H1 (cell line): ENCODE data around the gene ARHGAP21. TPM values are rescaled to one million over a fixed set of nuclear protein-coding genes. Genes with fewer than 3 reads are reported as not detected.
A peak's percentile ranks its signal among the peaks of the same experiment; 100 is the strongest.

Source experiments
- CTCF ChIA-PET: fragments of 300-600 bp; sonication (Branson Sonifier 250); formaldehyde crosslinking; loops from one replicate; lab custom pipeline; 2021; ENCODE audit not compliant: partially characterized antibody; lab: Charles Lee
- POLR2A ChIA-PET: fragments of 300-600 bp; sonication (Branson Sonifier 250); formaldehyde crosslinking; loops from one replicate; lab custom pipeline; 2021; ENCODE audit warnings: inconsistent platforms; ENCODE audit not compliant: partially characterized antibody; lab: Charles Lee
- DNase-seq, 2 experiments: peaks; one replicate each; pipeline versions ENCODE4 v3.0.0 to v3.0.0-alpha.2; 2010 to 2022; ENCODE audit warnings: low spot score in 2 of 2, low read depth in 1 of 2, mixed read lengths in 1 of 2
- FAIRE-seq: peaks from 2 replicates; lab custom pipeline; 2011; peaks lifted over from hg19 to GRCh38; lab: Jason Lieb, UNC
- H2AFZ ChIP-seq: 2 replicates; pipeline ENCODE4 v1.8.1; 2012; ENCODE audit warnings: low read length, inconsistent platforms
- H2AK5ac ChIP-seq: 2 replicates; pipeline ENCODE4 v1.6.1; 2013; ENCODE audit warnings: low read depth, low read length
- H2BK120ac ChIP-seq: replicated peaks from 2 replicates; pipeline ENCODE3; 2013; ENCODE audit warnings: low read depth, low read length, inconsistent platforms
- H2BK12ac ChIP-seq: 2 replicates; pipeline ENCODE4 v1.6.1; 2013; ENCODE audit warnings: low read depth, low read length
- H2BK15ac ChIP-seq: 2 replicates; pipeline ENCODE4 v1.6.1; 2013; ENCODE audit warnings: low read length
- H2BK20ac ChIP-seq: 2 replicates; pipeline ENCODE4 v1.6.1; 2013; ENCODE audit warnings: low read length
- H2BK5ac ChIP-seq: 2 replicates; pipeline ENCODE4 v1.6.1; 2013; ENCODE audit warnings: low read depth, low read length
- H3K14ac ChIP-seq: 2 replicates; pipeline ENCODE4 v1.6.1; 2013; ENCODE audit warnings: inconsistent platforms; ENCODE audit not compliant: insufficient read length
- H3K18ac ChIP-seq: 2 replicates; pipeline ENCODE4 v1.6.1; 2013; ENCODE audit warnings: low read length; ENCODE audit errors: extremely low read depth
- H3K23ac ChIP-seq: 2 replicates; pipeline ENCODE4 v1.6.1; 2013; ENCODE audit warnings: inconsistent platforms; ENCODE audit not compliant: insufficient read length
- H3K23me2 ChIP-seq: 2 replicates; pipeline ENCODE4 v1.6.1; 2013; ENCODE audit warnings: low read depth, low read length
- H3K27ac ChIP-seq: 2 replicates; pipeline ENCODE4 v1.6.1; 2011; ENCODE audit warnings: low read depth, low read length, inconsistent platforms
- H3K27me3 ChIP-seq, 4 experiments: replicated peaks in 1 of 4; 1 replicate in 1 of 4; 2 replicates in 3 of 4; pipeline versions ENCODE4 v1.6.1 to v1.8.1; 2011 to 2013; ENCODE audit warnings: low read length in 3 of 4, mild to moderate bottlenecking in 3 of 4, inconsistent platforms in 2 of 4, mixed read lengths in 2 of 4, moderate library complexity in 1 of 4; ENCODE audit not compliant: control insufficient read depth in 3 of 4, insufficient read depth in 3 of 4; ENCODE audit errors: extremely low read depth in 1 of 4
- H3K36me3 ChIP-seq, 4 experiments: 2 replicates each; pipeline versions ENCODE4 v1.6.1 to v1.8.1; 2011 to 2013; ENCODE audit warnings: mild to moderate bottlenecking in 4 of 4, low read length in 3 of 4, moderate library complexity in 2 of 4, control low read depth in 1 of 4, inconsistent platforms in 1 of 4; ENCODE audit not compliant: insufficient read depth in 4 of 4, control insufficient read depth in 2 of 4
- H3K4ac ChIP-seq: replicated peaks from 2 replicates; pipeline ENCODE3; 2013; ENCODE audit warnings: low read length, low read depth, mixed read lengths, inconsistent platforms; ENCODE audit not compliant: insufficient read length
- H3K4me1 ChIP-seq, 4 experiments: replicated peaks in 1 of 4; 1 replicate in 1 of 4; 2 replicates in 3 of 4; pipeline versions ENCODE4 v1.6.1 to v1.8.1; 2011 to 2013; ENCODE audit warnings: low read length in 3 of 4, inconsistent platforms in 2 of 4, mixed read lengths in 1 of 4; ENCODE audit not compliant: insufficient read depth in 4 of 4, control insufficient read depth in 3 of 4
- H3K4me2 ChIP-seq, 2 experiments: 2 replicates each; pipeline versions ENCODE4 v1.6.1 to v1.8.1; 2011 to 2013; ENCODE audit warnings: low read depth in 2 of 2, low read length in 2 of 2, control low read depth in 1 of 2, inconsistent platforms in 1 of 2, mild to moderate bottlenecking in 1 of 2; ENCODE audit not compliant: insufficient read depth in 1 of 2
- H3K4me3 ChIP-seq, 4 experiments: fragments of 200-600, 300-600 bp in 1 of 4; sonication (generic), shearing (Covaris generic), sonication (Bioruptor Twin) in 1 of 4; 2 replicates each; pipeline versions ENCODE4 v1.5.1 to v1.8.1; 2011 to 2016; ENCODE audit warnings: low read length in 4 of 4, low read depth in 3 of 4, control low read depth in 2 of 4, inconsistent platforms in 2 of 4, mild to moderate bottlenecking in 2 of 4, mixed read lengths in 1 of 4, moderate library complexity in 1 of 4; ENCODE audit not compliant: insufficient read depth in 2 of 4; ENCODE audit errors: extremely low read depth in 1 of 4
- H3K56ac ChIP-seq: replicated peaks from 2 replicates; pipeline ENCODE3; 2013; ENCODE audit warnings: low read depth, mild to moderate bottlenecking, mixed read lengths, low read length, inconsistent platforms; ENCODE audit not compliant: insufficient read length
- H3K79me1 ChIP-seq: 2 replicates; pipeline ENCODE4 v1.6.1; 2013; ENCODE audit warnings: low read depth, low read length, control low read depth
- H3K79me2 ChIP-seq, 2 experiments: 2 replicates each; pipeline versions ENCODE4 v1.6.1 to v1.8.1; 2012 to 2013; ENCODE audit warnings: low read length in 2 of 2, mild to moderate bottlenecking in 2 of 2, inconsistent platforms in 1 of 2; ENCODE audit not compliant: insufficient read depth in 2 of 2, control insufficient read depth in 1 of 2
- H3K9ac ChIP-seq, 4 experiments: replicated peaks in 1 of 4; 1 replicate in 1 of 4; 2 replicates in 3 of 4; pipeline versions ENCODE4 v1.6.1 to v1.8.1; 2011 to 2013; ENCODE audit warnings: low read depth in 3 of 4, low read length in 3 of 4, control low read depth in 2 of 4, mild to moderate bottlenecking in 2 of 4, moderate library complexity in 2 of 4, inconsistent platforms in 1 of 4; ENCODE audit errors: extremely low read depth in 1 of 4
- H3K9me3 ChIP-seq, 2 experiments: 2 replicates each; pipeline versions ENCODE4 v1.6.1 to v1.8.1; 2012 to 2013; ENCODE audit warnings: mild to moderate bottlenecking in 2 of 2, moderate library complexity in 2 of 2, control low read depth in 1 of 2, inconsistent platforms in 1 of 2, low read depth in 1 of 2, low read length in 1 of 2, mixed read lengths in 1 of 2; ENCODE audit not compliant: insufficient read depth in 2 of 2
- H4K20me1 ChIP-seq, 2 experiments: replicated peaks in 1 of 2; 2 replicates each; pipeline versions ENCODE3 to v1.8.1; 2011 to 2013; ENCODE audit warnings: inconsistent platforms in 2 of 2, low read length in 2 of 2, mild to moderate bottlenecking in 1 of 2; ENCODE audit not compliant: insufficient read depth in 2 of 2, control insufficient read depth in 1 of 2
- H4K5ac ChIP-seq: 2 replicates; pipeline ENCODE4 v1.6.1; 2013; ENCODE audit warnings: low read length, low read depth, mixed read lengths, inconsistent platforms; ENCODE audit not compliant: insufficient read length
- H4K8ac ChIP-seq: 2 replicates; pipeline ENCODE4 v1.8.0; 2013; ENCODE audit warnings: mild to moderate bottlenecking, moderate library complexity, low read length, inconsistent platforms; ENCODE audit not compliant: insufficient read depth; ENCODE audit errors: extremely low read depth
- H4K91ac ChIP-seq: replicated peaks from 2 replicates; pipeline ENCODE3; 2013; ENCODE audit warnings: low read length, mixed read lengths, inconsistent platforms; ENCODE audit not compliant: insufficient read length
- ASH2L ChIP-seq: fragments of 200-600, 300-600 bp; sonication (generic); IDR thresholded peaks from one replicate; pipeline ENCODE4 v1.7.1; 2017; ENCODE audit warnings: low read length
- BRCA1 ChIP-seq: IDR thresholded peaks from 2 replicates; pipeline ENCODE4 v1.6.1; 2012; ENCODE audit warnings: low read depth, low read length, improper control_type of control experiment
- CBX8 ChIP-seq: fragments of 300-800, 300-1000 bp; sonication (generic); IDR thresholded peaks from 2 replicates; pipeline ENCODE4 v1.7.1; 2016; ENCODE audit warnings: low read depth, low read length, borderline replicate concordance
- CHD1 ChIP-seq: IDR thresholded peaks from 2 replicates; pipeline ENCODE4 v1.6.1; 2012; ENCODE audit warnings: low read depth, low read length, improper control_type of control experiment
- KDM1A ChIP-seq: fragments of 200-600, 300-600 bp; sonication (generic); IDR thresholded peaks from 2 replicates; pipeline ENCODE4 v1.7.1; 2016; ENCODE audit warnings: mild to moderate bottlenecking, low read length, borderline replicate concordance
- POLR2A ChIP-seq, 2 experiments: IDR thresholded peaks; 1 replicate in 1 of 2; 2 replicates in 1 of 2; pipeline ENCODE4 v1.6.1; 2011; ENCODE audit warnings: low read depth in 2 of 2, low read length in 2 of 2, mild to moderate bottlenecking in 2 of 2; ENCODE audit errors: control extremely low read depth in 1 of 2
- RFX5 ChIP-seq: IDR thresholded peaks from 2 replicates; pipeline ENCODE4 v1.6.1; 2011; ENCODE audit warnings: low read depth, low read length, improper control_type of control experiment, borderline replicate concordance
- SIRT6 ChIP-seq: IDR thresholded peaks from one replicate; pipeline ENCODE4 v1.7.1; 2012; ENCODE audit warnings: low read length, inconsistent platforms
- SIX5 ChIP-seq: IDR thresholded peaks from 2 replicates; pipeline ENCODE4 v1.6.1; 2011; ENCODE audit warnings: mild to moderate bottlenecking, low read depth, low read length
- SP1 ChIP-seq: IDR thresholded peaks from 2 replicates; pipeline ENCODE4 v1.6.1; 2011; ENCODE audit warnings: low read depth, low read length
- SP2 ChIP-seq: IDR thresholded peaks from 2 replicates; pipeline ENCODE4 v1.6.1; 2012; ENCODE audit warnings: mild to moderate bottlenecking, low read length, inconsistent platforms
- SUZ12 ChIP-seq: fragments of 200-600 bp; sonication (generic); IDR thresholded peaks from 2 replicates; pipeline ENCODE4 v1.6.1; 2012; ENCODE audit warnings: mild to moderate bottlenecking, inconsistent platforms, low read length, moderate library complexity, mixed read lengths
- TBP ChIP-seq: IDR thresholded peaks from 2 replicates; pipeline ENCODE4 v1.6.1; 2011; ENCODE audit warnings: low read depth, low read length, improper control_type of control experiment
- WGBS, 2 experiments: shearing (Covaris generic) in 1 of 2; methylation state at CpG; one replicate each; pipeline versions ENCODE4 v1.1.6 to v1.1.7; 2013 to 2015; ENCODE audit warnings: low lambda C conversion rate in 2 of 2, mixed read lengths in 2 of 2, inconsistent platforms in 1 of 2, low coverage in 1 of 2, missing lambda C conversion rate in 1 of 2; ENCODE audit not compliant: insufficient replicate concordance in 2 of 2, insufficient coverage in 1 of 2, insufficient read length in 1 of 2; ENCODE audit errors: extremely low coverage in 1 of 2, missing lambda C conversion rate in 1 of 2; 5-methylcytosine and 5-hydroxymethylcytosine counted together
- polyA plus RNA-seq, 7 experiments: library from polyadenylated mRNA; depleted of rRNA in 3 of 7; stranded (reverse) in 5 of 7; unstranded in 2 of 7; fragments of >200 nt in 5 of 7; fragments of 200-250 nt in 2 of 7; gene quantifications; 1 replicate in 5 of 7; 2 replicates in 1 of 7; 4 replicates in 1 of 7; pipeline versions ENCODE4 v1.2.1 to v1.2.3, GENCODE V29; 2011 to 2013; ENCODE audit warnings: missing spikeins in 2 of 7, mixed read lengths in 2 of 7
- total RNA-seq: library from RNA; stranded (reverse); fragmentation: NEBNext Ultra II Directional; extraction: Animal tissue kit (Norgen Biotek cat#: 25700); gene quantifications from 2 replicates; pipeline ENCODE4 v1.2.1, GENCODE V29; 2021

The ARHGAP21 gene
- total and polyA plus RNA-seq, 2 of the 8 experiments (the other 6 are each of a cell fraction or from before 2014, with no cell fraction given), result 14.4 to 35.3 TPM

DNA sequence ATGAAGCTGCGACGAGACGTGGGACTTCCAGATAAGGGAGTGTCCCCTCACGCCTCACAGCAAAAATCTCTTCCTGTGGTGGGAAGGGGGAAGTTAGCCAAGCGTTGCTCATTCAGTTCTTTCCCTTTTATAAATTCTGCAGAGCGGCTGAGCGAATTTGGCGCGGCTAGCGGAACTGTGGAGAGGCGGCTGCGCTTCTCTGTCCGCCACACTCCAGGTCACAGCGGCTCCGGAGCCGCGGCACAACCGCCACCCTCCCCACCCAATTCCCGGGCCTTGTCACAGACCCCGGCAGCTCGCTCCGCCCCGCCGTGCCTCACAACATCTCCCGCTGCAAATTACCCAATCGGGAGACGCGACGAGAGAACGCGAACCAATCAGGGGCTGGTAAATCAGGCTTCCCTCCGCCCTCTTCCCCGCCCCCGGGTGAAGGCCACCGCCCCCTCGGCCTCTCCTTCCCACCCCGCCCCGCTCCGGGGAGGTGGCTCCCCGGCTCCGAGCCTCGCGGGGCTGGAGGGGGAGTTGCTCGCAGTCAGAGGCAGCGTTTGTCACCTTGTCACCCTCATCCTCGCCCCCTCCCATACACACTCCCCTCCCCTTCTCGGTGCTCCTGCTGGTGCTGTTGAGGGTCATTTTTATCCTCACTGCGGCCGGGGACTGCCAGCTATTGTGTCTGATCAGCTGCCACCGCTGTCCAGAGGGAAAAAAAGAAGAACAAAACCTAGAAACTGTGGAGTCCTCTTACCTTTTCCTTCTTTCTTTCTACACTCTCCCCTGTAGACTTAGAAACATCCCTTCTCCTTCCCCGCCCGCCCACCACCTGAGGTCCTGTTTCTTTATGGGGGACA lies 918 bp upstream of the ARHGAP21 start:
- Histone ChIP-seq H2BK120ac (peak overlapping the region; percentile 87), H3K9ac (peak overlapping the region in 2 of 4 experiments; percentile 12 to 72; a peak in 2 of 7 replicates), H3K79me2 (peaks cover 0 to 26% of the 10 kb centered on the region in 2 experiments; a peak in 2 of 4 replicates), H3K27ac (no peak overlapping the region), H3K4me3 (peak overlapping the region; percentile 67 to 96 (median 72)), H2BK15ac (no peak overlapping the region), H2BK12ac (0 out of 2 replicates have a peak overlapping the region, but pooled peaks have one; percentile 18), H3K56ac (no peak overlapping the region), H4K91ac (no peak overlapping the region), H3K27me3 (peaks cover 0 to 16% (median 12%) of the 10 kb centered on the region in 4 experiments; a peak in 5 of 7 replicates), H3K14ac (peak overlapping the region; percentile 21), H3K23ac (no peak overlapping the region), H4K20me1 (peaks cover 4% of the 10 kb centered on the region in 2 experiments), H3K4me1 (peaks cover 4 to 14% (median 9%) of the 10 kb centered on the region in 4 experiments), H3K23me2 (peaks cover 21% of the 10 kb centered on the region), H3K4ac (no peak overlapping the region), H3K36me3 (no peaks in the 10 kb centered on the region), H2AK5ac (no peak overlapping the region), H3K9me3 (no peaks in the 10 kb centered on the region), H3K79me1 (no peaks in the 10 kb centered on the region), H4K5ac (peak overlapping the region; percentile 13), H2AFZ (peak overlapping the region; percentile 46; the same call in 1 of the 2 replicates), H2BK20ac (no peak overlapping the region), H3K4me2 (peak overlapping the region; percentile 98), H2BK5ac (peak overlapping the region; percentile 7; the same call in 1 of the 2 replicates), H3K18ac (no peak overlapping the region; the same call in 1 of the 2 replicates), H4K8ac (peak overlapping the region; percentile 80)
- ChIA-PET POLR2A (interaction anchor here (1.4 to 3.6 kb wide), 2 partner anchors 224 to 227 kb away, joined by 4 to 21 read pairs; partner anchors contain the start of gene PRTFDC1), CTCF (interaction anchor here (0.6 to 2.0 kb wide), 8 partner anchors 11 to 536 kb away, joined by 3 to 7 read pairs (median 4); no protein-coding TSS in a partner anchor)
- FAIRE-seq (peak; percentile 73), DNase-seq (peak; percentile 83 to 97)
- WGBS, 2 experiments, result 0% methylated on average over 17 of the region's 52 CpGs; no CpG with 5 or more reads in 1 of the 2 experiments
- TF ChIP-seq SIRT6, result no peak
- no peak for TF ChIP-seq RFX5
- peak; percentile 86 for TF ChIP-seq SP1
- TF ChIP-seq CHD1, result no peak
- no peak for TF ChIP-seq POLR2A (IDR thresholded peaks at IDR 0.05; ENCODE audit: control extremely low read depth in 1 of 2, low read depth in 2 of 2, low read length in 2 of 2)
- TF ChIP-seq SP2, result peak; percentile 16; the same call in 1 of the 2 replicates
- no peak for TF ChIP-seq TBP
- no peak for TF ChIP-seq CBX8
- no peak for TF ChIP-seq KDM1A
- no peak for TF ChIP-seq SUZ12
- no peak for TF ChIP-seq SIX5
- no peak for TF ChIP-seq BRCA1
- TF ChIP-seq ASH2L, result peak; percentile 76
